DMS53 (cell line): ENCODE results near the gene KBTBD13.
"Not testable (repeated sequence)": the region's sequence is repeated elsewhere in the genome, so short reads cannot be mapped to it uniquely, and the experiment has no call there.

Experiments
- DNase-seq: peaks from one replicate; lab custom pipeline; 2025; lab: John Stamatoyannopoulos, UW

Gene KBTBD13

DNA sequence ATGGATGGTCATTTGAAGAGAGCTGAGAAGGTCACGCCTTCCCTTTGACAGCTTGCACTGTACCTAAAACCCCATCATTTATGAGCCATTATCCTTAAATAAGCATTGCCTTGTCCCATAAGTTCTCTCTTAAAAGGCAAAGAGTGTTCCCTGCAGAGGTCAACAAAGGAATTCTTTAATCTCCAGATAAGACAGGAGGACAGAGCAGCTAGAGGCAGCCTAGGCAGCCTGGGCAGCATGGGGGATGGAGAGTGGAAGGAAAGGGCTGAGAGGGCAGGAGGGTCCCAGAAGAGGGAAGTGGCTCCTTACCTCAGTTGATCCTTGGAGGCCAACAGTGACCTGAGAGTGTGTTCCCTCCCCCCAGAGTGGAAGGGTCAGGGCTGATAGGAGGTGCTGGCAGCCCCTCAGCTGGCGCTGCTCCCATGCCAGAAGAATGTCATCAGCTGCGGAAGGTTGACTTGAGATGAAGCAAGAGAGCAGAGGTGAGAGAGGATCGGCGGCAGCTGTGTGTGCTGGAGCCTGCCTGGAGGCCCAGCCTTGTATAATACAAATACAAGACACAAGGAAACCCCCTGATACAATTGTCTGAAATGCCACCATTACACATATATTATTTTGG, 12.8 kb downstream of the KBTBD13 start:
- no peak for DNase-seq

DNA sequence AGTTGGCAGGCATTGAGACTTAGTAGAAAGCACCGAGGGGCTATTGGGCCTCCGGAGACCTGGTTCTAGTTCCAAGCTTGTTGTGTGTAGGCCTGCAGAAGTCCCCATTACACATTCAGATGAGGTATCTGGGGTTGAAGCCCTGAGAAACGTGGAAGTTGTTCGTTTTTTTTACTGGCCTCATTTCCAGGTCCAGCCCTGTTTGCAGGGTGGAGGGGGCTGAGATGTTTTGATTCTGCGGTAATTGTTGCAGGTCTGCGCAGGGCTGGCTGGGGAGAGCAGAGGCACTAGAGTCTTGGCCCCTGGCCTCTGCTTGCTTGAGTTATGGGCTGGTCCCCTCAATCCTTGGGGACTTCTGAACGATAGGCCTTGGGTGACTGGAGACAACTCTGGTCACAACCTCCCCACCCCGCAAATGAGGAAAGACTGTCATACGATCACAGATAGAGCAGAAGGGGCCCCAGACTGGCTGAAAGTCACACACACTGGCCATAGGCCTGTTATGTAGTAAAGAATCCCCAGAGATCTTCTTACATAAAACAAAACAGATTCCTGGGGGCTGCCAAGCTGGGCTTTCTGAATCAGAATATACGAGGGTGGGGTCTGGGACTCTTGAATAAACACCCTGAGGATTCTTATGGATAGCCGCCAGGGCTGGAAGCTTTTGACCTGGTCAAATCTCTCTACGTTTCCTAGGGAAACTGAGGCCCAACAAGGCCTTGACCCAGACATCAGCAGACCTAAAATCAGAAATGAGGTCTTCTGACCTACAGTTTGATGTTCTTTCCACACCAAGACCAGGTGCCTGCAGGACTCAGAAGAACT, 15.6 kb downstream of the KBTBD13 start:
- no peak for DNase-seq

DNA sequence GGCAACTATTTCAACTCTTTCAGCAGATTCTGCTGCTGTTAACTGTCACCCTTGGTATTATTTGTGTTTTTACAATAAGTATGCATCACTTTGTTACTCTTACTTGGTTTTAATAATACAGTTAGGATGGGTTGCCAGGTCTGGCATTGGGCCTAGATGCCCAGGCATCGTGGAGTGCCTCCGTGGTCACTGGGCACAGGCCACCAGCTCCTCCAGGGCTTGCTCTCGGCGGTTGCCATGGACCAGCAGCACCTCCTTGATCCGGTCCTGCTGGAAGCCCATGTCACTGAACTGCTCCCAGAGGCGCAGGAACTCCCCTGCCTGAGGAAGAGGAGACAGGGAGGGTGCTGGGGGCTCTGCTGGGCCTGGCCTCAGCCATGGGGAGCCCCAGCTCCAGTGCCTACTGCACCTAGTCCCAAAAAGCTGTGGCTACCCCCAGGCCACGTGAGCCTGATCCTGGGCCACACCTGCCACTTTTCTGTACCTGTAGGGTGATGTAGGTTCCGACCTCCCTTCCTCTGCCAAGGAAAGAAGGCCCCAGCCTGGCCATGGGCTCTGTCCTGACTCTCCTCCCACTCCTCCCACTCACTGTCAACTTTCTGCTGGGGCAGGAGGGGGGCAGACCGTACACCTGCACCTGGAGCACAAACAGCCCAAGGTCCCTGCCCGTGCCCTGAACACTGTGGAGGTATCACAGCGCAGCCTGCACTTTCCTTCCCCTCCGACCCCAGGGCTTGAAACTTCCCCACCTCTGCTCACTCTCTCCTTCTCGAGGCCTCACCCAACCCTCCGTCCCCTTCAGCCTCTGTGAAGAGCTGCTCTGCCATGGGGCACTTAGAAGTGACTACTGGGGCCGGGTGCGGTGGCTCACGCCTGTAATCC, 16.6 kb downstream of the KBTBD13 start:
- no peak for DNase-seq

DNA sequence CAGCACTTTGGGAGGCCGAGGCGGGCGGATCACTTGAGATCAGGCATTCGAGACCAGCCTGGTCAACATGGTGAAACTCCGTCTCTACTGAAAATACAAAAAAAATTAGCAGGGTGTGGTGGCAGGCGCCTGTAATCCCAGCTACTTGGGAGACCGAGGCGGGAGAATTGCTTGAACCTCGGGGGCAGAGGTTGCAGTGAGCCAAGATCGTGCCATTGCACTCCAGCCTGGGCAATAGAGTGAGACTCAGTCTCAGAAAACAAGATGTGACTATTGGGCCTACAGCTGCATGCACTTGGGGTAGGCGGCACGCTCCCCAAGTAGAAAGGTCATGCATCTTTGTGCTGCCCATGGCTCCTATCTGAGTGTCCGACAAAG, 17.2 kb downstream of the KBTBD13 start:
- DNase-seq, result not testable (repeated sequence)

DNA sequence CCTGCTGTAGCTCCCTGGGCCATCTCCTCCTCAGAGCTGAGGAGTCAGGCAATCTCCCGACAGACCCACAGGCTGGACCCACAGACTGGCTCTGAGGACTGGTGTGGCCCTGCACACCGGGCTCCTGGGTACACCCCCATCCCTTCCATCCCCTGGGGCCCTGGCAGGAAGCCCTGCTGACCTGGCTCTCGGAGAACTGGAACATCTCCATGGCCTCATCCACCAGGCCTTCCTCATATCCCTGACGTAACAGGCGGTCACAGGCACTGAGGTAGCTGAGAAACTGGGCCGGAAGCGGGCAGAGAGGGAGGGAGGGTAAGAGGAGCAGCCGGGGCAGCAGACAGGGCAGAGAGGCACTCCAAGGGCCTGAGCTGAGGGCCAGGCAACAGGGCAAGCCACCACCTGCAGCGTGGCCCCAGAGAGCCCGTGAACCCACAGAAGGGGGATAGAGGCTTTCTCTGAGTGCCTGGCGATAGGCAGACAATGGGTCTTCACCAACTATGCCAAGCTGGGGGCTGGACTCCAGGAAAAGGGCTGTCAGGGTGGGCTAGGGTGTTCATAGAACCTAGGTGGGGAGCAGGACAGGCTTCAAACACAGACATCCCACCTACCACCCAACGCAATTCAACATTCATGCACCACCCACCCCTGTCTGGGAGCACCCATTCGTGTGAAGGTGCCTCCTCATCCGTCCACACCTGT, 17.9 kb downstream of the KBTBD13 start:
- no peak for DNase-seq

DNA sequence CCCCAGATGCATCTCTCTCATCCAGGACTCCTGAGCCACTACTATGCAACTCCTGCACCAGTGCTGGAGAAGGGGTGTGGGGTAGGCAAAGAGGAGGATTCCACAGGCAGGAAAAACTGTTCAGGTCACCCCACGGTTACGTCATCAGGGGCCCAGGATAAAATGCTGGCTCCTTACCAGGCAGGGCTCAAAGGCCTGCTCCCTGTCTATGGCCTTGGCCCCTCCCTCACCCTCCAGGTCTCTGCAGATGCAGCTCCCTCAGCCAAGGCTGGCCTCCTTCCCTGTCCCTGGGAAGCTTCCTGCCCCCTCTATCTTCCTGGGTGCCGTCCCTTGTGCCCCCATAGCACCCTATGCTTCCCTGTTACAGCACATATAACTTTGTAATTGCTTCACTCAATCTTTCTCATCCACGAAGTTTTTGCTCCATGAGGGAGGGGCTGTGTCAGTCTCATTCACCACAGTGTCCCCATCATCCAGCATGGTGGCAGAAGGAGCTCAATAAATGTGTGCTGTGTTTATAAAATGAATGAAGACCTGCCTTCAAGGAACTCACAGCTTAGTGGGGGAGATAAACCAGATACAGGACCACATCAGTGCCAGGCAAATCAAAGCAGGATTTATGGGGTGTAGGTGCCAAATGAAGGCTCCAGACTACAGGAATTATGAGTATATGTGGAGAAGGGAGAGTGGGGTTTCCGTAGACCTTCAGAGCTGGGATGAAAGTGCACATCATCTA, 18.6 kb downstream of the KBTBD13 start:
- no peak for DNase-seq

DNA sequence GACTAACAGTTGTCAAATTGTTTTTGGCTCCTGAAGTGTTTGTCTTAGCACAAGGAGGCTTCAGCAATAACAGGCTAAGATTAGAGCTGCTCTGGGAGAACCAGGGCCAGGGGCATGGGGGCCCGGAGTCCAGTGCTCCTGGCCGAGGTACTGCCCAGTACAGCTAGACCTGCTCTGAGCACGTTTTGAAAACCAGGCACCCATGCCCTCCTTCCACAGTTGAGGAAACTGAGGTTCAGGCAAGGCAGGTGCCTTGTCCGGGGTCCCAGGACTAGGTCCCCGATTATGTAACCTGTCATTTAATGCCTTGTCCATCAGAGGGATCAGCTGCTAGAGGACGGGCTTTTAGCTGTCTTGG, 19.2 kb downstream of the KBTBD13 start:
- DNase-seq, result no peak

DNA sequence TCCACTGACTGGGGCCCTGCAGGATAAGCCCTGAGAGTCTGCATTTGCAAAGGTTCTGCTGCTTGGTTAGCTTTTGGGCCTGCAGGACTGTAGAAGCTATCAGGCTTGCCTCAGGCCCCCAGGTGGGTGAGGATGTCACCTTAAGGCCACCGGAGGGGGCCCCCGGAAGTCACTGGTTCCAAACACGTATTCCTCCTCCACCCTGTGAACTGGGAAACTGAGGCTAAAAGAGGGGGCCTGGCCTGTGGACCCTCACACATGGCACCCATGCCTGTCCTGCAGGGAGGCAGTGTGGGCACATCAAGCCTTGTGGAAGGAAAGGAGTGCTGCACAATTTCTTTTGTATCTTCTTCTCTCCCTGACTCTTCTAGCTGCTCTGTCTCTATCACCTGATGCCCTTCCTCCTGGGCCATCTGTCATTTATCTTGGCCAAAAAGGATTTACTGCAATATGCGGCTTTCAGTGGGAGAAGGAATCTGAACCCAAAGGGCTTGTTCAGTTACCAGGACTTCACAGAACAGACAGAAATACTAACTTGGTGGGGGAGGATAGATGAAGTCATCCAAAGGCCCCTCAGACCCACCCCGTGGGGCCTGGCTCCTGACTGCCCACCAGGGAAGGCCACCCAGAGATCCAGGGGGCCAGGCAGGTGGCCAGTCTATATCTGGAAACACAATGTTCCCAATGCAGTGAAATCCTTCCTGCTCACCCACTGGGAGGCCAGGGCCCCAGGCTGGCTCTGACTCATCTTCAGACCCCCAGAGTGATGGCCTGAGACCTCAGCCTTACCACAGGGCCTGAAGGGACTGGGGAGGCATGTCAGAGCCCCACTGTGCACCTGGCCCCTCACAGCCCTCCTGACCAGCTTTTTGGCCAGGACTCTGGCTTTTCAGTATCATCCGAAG, 20.2 kb downstream of the KBTBD13 start:
- DNase-seq, result no peak

DNA sequence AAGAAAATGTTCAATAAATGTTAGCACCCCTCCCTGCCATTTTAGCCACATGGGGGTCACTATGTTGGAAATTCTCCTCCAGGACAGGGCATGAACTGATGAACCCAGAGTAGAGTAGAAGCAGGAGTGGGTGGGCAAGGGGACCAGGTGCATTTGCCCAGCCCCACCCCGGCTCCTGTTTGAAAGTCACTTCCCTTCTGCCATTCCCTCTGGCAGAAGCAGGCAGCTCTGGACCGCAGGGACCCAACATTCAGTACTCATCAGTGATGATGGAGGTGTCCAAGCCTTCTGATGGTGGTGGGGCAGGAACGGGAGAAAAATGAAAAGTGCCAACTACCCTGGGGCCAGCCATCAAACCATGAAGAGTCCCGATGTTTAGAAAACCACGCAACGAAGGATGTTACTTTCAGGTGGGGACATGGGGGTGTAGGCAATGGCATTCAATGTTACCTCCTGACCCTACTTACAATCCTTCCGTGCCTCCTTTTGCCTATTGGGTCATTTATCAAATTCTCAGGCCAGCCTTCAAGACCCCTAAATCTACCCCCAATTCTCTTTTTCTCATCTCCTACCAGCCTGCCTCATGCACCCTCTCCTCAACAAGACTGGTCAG, 21.2 kb downstream of the KBTBD13 start:
- DNase-seq, result no peak

DNA sequence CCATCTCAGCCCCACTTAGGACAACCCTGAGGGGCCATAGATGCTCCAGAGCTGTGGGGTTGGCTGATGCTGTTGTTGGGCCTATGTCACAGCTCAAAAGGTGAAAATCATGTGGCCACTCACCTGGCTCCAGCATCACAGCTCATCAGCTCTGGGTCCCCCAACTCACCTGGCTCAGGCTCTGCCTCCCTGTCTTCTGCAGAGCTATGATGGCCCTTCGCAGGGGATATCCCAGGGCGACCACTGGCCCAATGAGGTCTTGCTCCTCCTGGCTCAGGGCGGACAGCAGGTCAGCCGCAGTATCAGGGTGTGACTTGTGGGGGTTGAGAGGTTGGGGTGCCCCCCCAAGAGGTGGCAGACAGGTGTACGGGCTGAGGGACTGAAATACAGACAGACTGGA, 22.8 kb downstream of the KBTBD13 start:
- no peak for DNase-seq

DNA sequence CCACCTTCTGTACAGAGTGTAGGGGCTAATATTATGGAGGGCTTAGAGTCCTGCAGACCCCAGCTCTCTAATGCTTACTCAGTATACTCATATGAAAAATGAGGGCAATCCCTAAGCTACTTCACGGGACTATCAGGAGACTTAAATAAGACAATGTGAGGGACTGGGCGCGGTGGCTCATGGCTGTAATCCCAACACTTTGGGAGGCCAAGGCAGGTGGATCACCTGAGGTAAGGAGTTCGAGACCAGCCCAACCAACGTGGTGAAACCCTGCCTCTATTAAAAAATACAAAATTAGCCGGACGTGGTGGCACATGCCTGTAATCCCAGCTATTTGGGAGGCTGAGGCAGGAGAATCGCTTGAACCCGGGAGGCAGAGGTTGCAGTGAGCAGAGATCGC, 23.3 kb downstream of the KBTBD13 start:
- DNase-seq, result not testable (repeated sequence)

DNA sequence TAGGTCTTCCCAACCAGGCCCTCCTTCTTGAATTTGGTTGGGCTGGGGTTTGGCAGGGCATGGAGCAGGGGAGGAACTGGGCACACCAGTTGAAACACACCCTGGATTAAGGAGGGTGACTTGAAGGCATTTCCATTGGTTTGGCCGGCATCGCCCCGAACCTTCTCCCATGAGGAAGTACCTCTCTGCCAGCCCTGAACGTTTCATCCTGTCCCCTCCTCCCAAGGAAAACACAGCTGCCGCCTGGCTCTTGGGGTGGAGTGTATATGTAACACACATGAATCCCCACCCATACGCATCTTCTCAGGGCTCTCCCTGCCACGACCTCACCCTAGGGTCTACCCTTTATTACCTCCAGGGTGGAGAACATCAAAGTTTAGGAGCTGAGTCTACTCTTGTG, 23.9 kb downstream of the KBTBD13 start:
- no peak for DNase-seq

DNA sequence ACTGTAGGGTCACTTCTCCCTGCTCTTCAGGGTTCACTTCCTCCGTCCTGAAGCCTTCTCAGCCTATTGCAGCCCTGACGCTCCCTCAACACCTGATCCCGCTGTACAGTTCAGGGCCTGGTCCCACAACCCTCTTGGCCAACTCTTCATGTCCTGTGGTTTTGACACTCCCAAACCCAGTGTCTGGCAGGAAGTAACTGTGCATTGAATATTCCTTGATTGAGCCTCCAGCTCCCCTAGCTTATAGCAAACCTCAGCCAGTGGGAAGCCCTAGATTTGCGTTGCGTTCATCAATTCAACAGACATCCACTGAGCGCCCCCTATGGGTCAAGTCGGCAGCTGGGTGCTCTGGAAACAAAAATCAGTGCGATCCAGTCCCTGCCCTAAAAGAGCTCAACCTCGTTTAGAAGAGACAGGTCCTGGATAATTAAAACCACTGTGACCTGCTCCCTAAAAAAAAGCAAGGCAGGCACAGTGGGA, 24.9 kb downstream of the KBTBD13 start:
- peak; percentile 59 for DNase-seq

DNA sequence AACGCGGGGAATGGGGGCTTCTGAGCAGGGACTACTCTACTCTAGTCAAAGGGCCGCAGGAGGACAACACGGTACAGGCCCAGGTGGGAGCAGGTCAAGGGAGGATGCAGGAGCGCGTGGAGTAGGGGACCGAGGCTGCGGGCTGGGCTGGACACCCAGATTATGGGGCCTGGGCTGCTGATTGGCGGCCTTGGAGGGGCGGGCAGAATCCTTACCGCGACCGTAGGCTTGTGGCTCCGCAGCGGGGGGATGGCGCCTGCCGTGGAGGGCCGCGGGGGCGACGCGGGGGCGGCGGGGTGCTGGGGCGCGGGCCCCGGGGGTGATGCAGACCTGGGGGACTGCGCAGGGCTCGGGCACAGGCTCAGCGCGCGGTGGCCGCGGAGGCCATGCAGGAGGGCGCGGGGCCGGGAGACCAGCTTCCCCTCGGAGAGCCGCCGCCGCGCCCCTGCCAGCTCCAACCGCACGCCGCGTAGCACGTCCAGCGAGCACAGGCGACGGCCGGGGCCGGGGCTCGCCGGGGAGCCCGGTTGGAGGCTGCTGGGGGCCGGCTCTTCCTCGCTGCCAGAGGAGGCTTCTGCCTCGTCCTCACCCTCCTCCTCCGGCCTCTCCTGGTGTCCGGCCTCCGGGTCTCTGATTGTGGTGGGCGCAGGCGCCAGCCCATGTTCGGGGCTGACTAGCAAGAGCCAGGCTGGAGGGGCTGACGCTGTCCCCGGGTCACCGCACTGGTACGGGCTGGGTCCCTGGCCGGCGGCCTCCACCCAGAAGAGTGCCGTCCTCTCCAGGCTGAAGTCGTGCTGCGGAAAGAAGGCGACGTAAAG, 25.6 kb downstream of the KBTBD13 start:
- no peak for DNase-seq

DNA sequence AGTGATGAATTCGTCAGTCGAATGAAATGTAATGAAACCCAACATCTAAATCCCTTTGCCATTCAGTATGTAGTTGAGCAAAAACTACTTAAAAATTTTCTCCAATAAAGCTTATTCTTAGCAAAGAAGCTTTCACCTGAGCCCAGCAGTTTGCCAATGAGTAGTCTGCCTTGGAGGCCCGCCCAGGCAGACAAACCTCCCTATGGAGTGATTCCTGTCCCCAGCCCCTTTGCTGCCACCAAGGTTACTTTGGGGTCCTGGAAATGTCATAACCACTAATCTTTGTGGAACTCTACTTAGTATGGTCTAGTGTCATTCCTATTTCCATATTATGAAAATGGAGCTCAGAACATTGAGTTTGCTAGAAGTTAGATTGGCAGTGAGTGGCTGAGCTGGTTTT, 26.4 kb downstream of the KBTBD13 start:
- DNase-seq, result no peak

DNA sequence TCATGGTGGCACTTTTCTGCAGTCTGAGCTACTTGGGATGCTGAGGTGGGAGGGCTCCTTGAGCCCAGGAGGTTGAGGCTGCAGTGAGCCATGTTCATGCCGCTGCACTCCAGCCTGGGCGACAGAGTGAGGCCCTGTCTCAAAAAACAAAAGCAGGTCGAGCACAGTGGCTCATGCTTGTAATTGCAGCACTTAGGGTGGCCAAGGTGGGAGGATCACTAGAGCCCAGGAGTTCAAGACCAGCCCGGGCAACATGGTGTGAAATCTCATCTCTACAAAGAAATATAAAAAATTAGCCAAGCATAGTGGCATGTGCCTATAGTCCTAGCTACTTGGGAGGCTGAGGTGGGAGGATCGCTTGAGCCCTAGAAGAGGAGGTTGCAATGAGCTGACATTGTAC, 28.5 kb downstream of the KBTBD13 start:
- no peak for DNase-seq

DNA sequence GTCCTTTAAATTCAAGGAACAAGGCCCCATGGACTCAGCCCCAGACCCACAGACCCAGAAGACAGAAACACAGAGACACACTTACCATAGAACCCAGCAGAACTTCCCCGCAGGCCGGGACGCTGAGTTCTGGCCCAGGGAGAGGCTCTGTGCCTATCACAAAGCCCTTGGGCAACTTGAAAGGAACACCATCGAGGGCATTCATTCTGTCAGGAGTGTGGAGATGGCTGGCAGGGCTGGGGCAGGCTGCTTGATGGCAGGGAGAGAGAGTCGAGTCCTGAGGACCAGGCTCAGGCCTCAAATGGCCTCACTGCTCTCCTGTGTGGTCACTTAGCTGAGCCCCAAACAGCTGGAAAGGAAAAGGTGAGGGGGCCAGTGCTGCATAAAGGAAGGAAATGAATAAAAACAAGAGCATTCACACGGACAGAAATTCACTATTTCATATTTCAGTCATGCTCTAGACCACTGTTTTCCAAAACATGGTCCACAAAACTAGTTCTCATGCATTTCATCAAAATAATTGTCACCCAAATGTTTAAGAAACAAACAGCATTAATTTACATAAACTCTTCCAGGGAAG, 29.6 kb downstream of the KBTBD13 start:
- no peak for DNase-seq

DNA sequence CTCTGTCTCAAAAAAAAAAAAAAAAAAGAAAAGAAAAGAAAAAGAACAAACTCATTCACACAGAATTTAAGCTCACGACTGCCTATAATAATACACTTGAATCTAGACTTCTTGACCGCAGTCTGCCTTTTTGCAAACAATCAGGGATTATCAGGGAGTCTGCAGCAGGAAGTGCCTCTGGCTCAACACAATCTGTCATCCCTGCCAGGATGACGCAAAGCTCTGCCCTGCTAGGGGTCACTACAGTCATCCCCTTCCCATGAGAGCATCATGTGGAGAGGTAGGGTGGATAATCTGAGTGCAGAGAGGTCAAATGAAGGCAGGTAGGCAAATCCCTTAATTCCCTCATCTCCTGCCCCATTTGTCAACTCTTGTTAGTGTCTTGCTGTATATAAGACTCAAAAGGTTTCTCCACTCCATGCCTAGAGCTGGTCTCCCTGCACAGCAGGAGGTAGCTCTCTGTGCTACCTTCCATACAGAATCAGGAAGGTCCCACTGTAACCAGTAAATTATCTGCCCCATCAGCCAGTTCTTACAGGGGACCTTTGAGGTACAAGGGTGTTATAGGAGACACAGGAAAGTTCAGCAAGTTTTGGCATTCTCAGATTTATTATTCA, 34.2 kb downstream of the KBTBD13 start:
- no peak for DNase-seq
